Activated CD8-positive, alpha-beta memory T cell treated with anti-CD3 and anti-CD28 coated beads for 4 hours (primary cell): ENCODE data around the gene COL16A1.

Source experiments
- DNase-seq, 2 donors: peaks; one replicate each; pipeline ENCODE4 v3.0.0-alpha.2; 2020; ENCODE audit warnings: low read depth in 2 of 2

The COL16A1 gene

GRCh38 chr1:31733389-31734219 is 29.8 kb upstream of the COL16A1 start:
- no peak for DNase-seq

DNA sequence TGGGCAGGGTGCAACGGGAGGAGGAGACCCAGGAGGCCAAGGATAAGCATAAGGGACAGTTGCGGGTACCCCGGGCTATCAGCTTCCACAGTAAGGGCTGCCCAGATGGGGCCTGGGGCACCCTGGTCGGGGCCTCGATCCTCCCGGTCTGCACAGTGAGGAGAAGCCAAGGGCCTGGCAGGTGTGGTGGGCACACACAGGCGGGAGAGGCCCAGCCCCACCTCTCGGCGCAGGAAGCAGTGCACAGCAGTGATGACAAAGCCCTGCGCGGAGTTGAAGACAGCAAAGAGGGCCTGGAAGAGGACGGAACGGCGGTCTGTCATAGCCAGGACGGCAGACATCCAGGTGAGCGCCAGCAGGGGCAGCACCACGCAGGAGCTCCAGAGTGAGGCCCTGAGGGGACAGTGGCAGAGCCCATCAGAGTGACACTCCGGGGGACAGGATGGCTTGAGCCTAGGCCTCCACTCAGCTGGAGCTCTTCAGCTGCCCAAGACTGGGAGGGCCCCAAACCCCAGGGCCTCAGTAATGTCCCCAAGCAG is 29.0 kb upstream of the COL16A1 start:
- DNase-seq, result no peak

- no peak for DNase-seq
Measured at GRCh38 chr1:31732343-31732742, 28.5 kb upstream of the COL16A1 start.

DNA sequence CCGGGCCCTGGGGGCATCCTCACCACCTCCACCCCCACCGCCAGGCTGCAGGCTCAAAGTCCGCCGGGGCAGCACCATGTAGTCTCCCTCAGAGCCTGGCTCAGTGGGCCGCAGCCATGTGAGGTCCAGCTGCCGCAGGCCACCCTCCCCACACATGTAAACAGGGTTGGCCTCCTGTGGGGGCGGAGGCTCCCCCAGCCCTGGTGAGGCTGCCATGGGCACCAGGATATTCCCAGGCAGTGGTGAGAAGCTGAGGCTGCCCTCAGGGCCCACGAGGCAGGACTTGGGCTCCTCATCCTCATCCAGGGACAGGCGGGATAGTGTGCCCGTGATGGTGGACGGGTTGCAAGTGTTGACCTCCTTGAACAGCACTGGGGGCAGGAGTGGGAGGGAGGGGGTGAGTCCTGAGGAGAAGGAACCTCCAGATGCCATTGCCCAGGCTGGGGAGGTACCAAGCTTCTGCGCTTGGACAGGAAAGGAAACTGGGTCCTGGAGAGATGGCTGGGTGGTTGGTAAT is 27.3 kb upstream of the COL16A1 start:
- DNase-seq, result no peak

DNA sequence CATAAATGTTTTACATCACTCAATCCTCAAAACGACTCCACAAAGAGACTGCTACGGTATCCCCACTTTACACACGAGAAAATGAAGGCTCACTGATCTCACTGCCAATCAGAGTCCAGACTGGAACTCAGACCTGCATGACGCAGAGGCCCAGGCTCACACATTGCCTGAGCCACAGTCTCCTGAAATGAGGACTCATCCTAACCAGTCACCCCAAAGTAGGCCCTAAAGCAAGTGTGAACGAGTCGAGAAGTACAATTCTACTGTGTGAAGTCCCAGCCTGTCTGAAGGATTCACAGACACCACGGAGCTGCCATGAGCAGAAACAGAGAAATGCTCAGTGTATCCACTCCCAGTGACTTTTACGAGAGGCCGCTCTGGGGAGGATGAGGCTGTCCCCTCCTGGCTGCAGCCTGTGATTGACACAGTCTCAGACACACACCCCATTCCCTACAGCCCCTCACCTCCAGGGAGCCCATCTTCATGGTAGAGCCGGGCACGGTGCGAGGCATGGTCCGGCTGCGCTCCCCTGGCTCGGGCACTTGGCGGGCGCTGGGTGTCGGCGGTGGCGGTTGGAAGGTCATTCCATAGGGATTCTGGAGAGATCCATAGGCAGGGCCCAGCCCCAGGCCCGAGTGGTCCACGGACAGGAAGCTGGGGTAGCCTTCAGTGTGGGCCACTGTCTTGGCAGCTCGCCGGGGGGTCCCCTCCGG is 26.7 kb upstream of the COL16A1 start:
- no peak for DNase-seq

DNA sequence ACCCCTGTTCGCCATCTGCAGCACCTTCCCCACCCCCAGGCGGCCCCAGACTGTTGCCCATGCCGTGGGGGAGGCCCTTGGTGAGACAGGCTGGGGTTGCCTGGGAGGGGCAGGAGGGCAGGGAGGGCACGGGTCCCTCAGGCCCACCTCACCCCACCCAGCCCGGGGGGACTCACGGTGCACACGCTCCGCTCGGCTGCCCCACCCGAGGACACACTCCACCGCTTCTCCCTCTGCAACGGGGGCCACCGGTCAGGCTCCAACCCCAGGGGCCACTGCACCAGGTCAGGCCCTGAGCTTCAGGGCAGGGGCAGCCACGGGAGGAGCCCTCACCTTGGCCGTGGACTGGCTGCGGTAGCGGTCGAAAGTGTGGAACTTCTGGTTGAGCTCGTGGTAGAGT is 24.0 kb upstream of the COL16A1 start:
- no peak for DNase-seq

DNA sequence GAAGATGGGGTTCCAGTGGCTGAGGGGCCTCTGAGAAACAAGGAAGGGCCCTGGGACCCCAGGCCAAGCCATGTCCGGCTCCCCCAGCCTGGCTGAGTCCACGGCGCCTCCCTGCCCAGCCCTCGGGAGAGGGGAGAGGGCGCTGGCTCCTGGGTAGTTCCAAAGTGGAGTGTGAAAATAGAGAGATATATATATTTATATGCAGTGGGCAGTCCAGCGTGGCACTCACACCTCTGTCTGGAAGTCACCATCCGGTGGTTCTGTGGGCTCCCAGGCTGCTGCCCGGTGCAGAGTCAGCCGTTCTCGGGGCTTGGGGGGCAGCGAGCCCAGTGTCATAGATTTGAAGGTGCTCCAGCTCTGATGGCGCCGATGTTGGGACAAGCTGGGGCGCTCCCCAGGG is 23.4 kb upstream of the COL16A1 start:
- no peak for DNase-seq

DNA sequence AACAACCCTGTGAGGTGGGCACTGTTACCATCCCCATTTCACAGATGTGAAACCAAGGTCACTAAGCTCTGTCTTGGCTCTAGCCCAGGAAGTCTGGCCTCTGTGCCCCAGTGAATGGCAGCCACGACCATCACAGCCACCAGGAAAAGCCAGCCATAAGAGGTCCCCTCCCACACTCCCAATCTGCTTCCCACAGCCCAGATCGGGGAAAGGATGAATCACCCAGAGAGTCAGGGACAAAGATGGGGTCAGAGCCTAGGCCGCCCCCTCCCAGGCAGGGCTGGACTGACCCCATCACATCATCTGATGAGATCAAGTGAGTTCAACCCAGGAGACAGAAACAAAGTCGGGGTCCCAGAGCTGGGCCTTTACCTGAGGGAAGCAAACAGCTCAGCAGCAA is 22.9 kb upstream of the COL16A1 start:
- no peak for DNase-seq

DNA sequence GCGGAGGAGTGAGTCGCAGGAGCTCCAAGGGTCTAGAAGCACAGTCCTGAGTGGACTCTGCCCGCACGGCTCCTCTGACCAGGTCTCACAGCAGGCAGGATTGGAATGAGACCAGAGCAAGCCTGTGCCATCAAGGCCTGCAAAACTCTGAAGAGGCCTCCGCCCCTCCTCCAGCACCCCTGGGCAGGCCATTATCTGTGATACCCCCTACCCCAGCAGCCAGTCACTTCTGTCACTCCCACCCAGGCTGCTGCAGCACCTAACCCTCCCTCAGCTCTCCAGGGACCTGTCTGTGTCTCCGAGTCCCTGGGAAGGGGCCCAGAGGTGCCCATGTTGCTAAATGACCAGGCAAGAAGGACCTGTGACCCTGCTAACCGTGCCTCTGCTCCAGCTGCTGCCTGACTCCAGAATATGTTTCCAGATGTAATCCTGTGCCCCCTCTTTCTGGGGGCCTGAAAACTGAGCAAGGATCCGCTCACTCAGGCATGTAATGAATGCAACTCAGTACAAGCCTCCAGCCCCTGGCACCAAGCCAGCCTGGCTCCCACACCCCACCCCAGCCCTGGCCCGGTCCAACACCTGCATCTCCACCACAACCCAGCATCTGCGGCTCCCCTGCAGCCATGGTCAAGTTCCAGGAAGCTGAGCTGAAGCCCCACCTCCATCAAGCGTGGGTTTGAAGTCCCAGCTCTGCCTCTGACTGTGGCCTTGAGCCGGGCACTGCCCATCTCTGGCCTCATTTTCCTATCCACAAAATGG is 22.1 kb upstream of the COL16A1 start:
- no peak for DNase-seq

DNA sequence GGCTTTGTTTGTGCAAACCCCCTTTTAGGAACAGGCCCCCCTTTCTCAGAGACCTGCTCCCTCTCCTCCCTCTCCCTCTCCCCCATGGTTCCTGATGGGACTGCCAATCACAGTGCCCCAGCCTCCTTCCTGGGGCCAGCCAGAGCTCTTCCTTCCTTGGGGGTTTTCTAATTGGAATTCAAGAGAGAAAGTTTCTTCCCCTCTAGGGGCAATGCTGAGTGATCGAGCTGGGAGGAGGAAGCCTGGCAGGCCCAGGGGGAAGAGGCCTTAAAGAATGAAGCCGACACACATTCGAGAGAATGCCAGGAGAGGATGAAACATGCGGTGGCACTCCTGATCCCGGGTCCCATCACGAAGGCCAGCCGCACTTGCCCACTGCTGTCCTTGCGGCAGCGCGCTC is 21.3 kb upstream of the COL16A1 start:
- DNase-seq, result no peak

- DNase-seq, result no peak
Measured at GRCh38 chr1:31723828-31724359, 20.1 kb upstream of the COL16A1 start.

DNA sequence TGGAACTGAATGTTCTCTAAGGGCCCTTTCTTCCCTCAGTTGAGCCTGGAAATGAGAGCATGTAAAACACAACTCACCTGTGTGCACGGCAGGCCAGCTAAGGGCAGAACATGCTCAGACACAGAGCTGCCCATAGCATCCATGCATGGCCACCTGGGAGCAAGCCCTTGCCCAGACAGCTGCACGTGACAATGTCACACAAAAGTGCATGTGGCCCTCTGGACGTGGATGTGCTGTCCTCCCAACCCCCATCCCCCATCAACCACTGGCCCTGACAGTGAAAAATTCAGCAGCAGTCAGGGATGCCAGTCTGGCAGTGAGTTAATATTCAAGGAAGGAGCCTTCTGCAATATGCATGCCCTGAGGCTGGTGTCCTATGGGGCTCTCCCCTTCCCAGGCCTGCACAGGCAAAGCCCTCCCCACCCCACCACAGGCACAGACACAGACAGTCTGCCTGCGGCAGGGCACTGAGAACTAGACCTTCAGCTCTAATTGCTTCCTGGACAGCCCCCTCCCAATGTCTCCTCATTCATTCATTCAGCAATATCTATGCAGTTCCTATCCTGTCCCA is 14.6 kb upstream of the COL16A1 start:
- DNase-seq, result no peak

DNA sequence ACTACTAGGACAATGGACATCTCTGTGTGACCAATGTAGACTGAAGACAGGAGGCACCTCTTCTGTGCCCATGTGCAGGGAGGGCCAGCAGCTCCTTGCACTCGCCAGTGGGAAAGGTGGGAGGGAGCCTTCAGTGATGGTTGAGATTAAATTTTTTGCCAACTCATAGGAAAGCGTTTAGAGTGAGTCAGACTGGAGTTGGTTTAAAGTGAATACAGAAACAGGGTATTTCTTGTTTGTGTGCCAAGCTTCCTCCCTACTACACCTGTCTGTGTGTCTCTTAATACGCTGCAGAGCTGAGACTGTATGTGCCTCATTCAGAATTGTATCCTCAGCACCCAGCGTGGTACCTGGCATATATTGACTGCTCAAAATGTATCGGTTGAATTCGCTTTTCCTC is 13.5 kb upstream of the COL16A1 start:
- DNase-seq, result no peak

DNA sequence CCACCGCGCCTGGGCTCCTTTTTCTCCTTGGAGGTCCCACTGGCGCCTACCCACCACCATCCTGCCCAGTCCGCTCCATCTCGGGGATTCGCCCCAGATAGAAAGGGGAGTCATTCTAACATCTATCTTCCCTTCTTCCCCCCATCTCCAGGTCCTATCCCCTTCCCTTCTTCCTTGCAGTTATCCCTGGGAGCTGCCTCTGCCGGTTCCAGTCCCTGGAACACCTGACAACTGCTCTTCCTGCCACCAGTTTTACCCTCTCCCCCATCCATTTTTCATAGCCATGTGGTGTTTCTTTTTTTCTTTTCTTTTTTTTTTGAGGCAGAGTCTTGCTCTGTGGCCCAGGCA is 12.0 kb upstream of the COL16A1 start:
- DNase-seq, result no peak

GRCh38 chr1:31715087-31715872 is 11.5 kb upstream of the COL16A1 start:
- DNase-seq, result no peak

- DNase-seq, result no peak
Measured at GRCh38 chr1:31714442-31715086, 10.7 kb upstream of the COL16A1 start.

DNA sequence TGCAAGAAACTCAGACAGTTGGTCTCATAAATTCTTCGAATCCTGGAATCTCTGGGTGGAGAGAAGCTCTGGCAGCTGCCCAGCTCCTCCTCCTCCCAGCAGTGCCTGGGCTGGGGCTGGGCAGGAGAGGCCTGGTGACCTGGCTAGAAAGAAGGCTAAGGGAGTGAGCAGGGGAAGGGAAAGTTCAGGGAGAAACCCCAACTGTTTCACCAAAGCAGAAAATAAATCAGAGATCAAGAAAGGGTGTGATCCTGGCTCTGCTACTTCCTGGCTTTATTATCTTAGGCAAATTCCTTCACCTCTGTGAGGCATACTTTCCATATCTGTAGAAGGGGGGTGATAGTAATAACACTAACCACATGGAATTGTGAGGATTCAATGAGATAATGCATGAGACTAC is 8.8 kb upstream of the COL16A1 start:
- no peak for DNase-seq

DNA sequence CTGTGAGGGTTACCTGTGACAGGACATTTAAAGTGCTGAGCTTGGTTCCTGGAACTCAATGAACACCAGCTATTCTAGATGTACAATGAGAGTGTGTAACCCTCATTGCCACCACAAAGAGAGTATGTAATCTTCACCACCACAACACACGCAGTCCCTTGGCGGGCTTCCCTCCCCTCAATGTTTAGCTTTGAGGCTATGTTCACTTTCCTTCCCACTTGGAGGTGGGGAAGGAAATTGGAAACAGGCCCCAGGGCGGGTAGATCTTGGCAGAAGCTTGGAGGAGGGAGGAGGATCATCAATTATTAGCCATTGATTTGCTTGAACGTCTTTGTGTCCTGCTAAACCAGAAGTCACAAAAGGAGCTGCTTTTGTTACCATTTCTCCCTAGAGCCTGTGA is 8.3 kb upstream of the COL16A1 start:
- DNase-seq, result no peak

- no peak for DNase-seq
Measured at GRCh38 chr1:31708324-31708723, 4.5 kb upstream of the COL16A1 start.

DNA sequence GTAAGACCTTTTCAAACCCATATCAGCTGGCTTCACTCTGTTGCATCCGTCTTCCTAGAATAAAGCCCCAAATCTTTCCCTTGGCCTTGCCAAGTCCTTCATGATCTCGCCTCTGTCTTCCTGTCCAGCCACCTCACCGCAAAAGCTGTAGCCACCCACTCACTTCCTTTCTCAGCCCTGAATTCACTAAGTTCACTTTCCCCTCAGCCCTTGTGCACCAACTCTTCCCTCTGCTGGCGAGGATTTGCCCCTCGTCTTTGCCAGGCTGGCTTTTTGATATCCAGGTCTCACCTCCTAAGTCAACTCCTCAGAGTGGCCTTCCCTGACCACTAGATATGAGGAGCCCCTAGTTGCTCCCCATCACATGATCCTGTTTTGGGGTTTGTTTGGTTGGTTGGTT is 3.9 kb upstream of the COL16A1 start:
- DNase-seq, result no peak
